ENCODE results near the gene KCNT2. TPM values are rescaled to one million over a fixed set of nuclear protein-coding genes. Genes with fewer than 3 reads are reported as not detected.
A peak's percentile ranks its signal among the peaks of the same experiment; 100 is the strongest.

Gene KCNT2
- total and polyA plus RNA-seq, 8 donors: 2.7 to 6.8 (median 5.1) TPM

DNA sequence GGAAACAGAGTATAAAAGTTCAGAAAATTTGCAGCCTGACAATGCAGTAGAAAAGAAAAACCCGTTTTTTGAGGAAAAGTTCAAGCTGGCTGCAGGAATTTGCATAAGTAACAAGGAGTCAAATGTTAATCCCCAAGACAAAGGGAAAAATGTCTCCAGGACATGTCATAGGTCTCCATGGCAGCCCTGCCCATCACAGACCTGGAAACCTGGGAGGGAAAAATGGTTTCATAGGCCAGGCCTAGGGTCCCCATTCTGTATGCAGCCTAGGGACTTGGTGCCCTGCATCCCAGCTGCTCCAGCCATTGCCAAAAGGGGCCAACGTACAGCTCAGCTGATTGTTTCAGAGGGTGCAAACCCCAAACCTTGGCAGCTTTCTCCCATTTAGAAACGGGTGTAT, 3.6 kb upstream of the KCNT2 start:
- Histone ChIP-seq H3K9me3 (no peaks in the 10 kb centered on the region), H3K27me3 (peaks cover 0 to 21% of the 10 kb centered on the region in 2 donors), H3K36me3 (no peaks in the 10 kb centered on the region), H3K27ac (no peak overlapping the region), H3K4me1 (no peaks in the 10 kb centered on the region), H3K4me3 (no peak overlapping the region)
- no peak for ATAC-seq
- intact Hi-C loops (cut with DNase I): no loop called here
- TF ChIP-seq, protein P1, sequence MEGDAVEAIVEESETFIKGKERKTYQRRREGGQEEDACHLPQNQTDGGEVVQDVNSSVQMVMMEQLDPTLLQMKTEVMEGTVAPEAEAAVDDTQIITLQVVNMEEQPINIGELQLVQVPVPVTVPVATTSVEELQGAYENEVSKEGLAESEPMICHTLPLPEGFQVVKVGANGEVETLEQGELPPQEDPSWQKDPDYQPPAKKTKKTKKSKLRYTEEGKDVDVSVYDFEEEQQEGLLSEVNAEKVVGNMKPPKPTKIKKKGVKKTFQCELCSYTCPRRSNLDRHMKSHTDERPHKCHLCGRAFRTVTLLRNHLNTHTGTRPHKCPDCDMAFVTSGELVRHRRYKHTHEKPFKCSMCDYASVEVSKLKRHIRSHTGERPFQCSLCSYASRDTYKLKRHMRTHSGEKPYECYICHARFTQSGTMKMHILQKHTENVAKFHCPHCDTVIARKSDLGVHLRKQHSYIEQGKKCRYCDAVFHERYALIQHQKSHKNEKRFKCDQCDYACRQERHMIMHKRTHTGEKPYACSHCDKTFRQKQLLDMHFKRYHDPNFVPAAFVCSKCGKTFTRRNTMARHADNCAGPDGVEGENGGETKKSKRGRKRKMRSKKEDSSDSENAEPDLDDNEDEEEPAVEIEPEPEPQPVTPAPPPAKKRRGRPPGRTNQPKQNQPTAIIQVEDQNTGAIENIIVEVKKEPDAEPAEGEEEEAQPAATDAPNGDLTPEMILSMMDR (IDR thresholded peaks at IDR 0.05): no peak
- peak in 1 of 4 donors; percentile 20 for DNase-seq

- no peaks in the 10 kb centered on the region for H3K9me3 ChIP-seq
- intact Hi-C loops (cut with DNase I): no loop called here
- ATAC-seq (peak; percentile 11), DNase-seq (no peak)
- peaks cover 0 to 21% of the 10 kb centered on the region in 2 donors for H3K27me3 ChIP-seq
- no peaks in the 10 kb centered on the region for H3K36me3 ChIP-seq
- H3K4me1 ChIP-seq: no peaks in the 10 kb centered on the region
- H3K27ac ChIP-seq: peak overlapping the region in 1 of 2 donors; percentile 65
- TF ChIP-seq, protein P1 (IDR thresholded peaks at IDR 0.05): no peak
- peak overlapping the region; percentile 41 to 44 for H3K4me3 ChIP-seq
Measured at GRCh38 chr1:196609370-196609737, 1.1 kb upstream of the KCNT2 start.

DNA sequence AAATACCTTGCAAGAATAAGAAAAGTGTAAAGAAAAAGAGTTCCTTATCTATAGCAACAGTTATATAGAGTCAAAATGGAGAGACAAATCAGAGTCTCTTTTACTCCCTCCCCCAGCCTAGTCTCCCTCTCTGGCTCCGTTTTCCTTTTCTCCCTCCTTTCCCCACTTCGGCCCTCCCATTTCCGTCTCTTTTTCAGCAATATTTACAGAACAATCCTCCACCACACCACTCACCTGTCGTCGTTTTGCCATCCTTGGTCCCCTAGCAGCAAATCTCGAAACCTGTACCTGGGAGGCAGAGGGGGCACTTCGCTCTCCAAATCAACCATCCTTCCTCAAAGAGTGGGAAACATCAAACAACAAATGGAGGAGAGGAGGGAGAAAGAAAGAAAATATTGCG, 259 bp downstream of the KCNT2 start:
- peaks cover 0 to 21% of the 10 kb centered on the region in 2 donors for H3K27me3 ChIP-seq
- peak overlapping the region; percentile 41 to 44 for H3K4me3 ChIP-seq
- TF ChIP-seq, protein P1 (IDR thresholded peaks at IDR 0.05): no peak
- intact Hi-C loops (cut with DNase I): no loop called here
- no peaks in the 10 kb centered on the region for H3K9me3 ChIP-seq
- DNase-seq (no peak), ATAC-seq (peak; percentile 23)
- H3K4me1 ChIP-seq: no peaks in the 10 kb centered on the region
- H3K36me3 ChIP-seq: no peaks in the 10 kb centered on the region
- peak overlapping the region in 1 of 2 donors; percentile 65 for H3K27ac ChIP-seq

GRCh38 chr1:196603651-196604050, 4.6 kb downstream of the KCNT2 start:
- H3K4me1 ChIP-seq: no peaks in the 10 kb centered on the region
- intact Hi-C loops (cut with DNase I): no loop called here
- H3K9me3 ChIP-seq: no peaks in the 10 kb centered on the region
- TF ChIP-seq, protein P1 (IDR thresholded peaks at IDR 0.05): no peak
- H3K27ac ChIP-seq: no peak overlapping the region
- H3K36me3 ChIP-seq: no peaks in the 10 kb centered on the region
- ATAC-seq: no peak
- no peak for DNase-seq
- no peak overlapping the region for H3K4me3 ChIP-seq
- H3K27me3 ChIP-seq: peaks cover 0 to 11% of the 10 kb centered on the region in 2 donors

- ATAC-seq (no peak), DNase-seq (no peak)
- H3K36me3 ChIP-seq: no peaks in the 10 kb centered on the region
Measured at GRCh38 chr1:196598942-196599748, 9.1 kb downstream of the KCNT2 start.

More at GRCh38 chr1:196598942-196599748, 9.1 kb downstream of the KCNT2 start:
- intact Hi-C loops (cut with DNase I): no loop called here
- Histone ChIP-seq H3K9me3 (no peaks in the 10 kb centered on the region), H3K27me3 (no peaks in the 10 kb centered on the region), H3K4me1 (no peaks in the 10 kb centered on the region), H3K4me3 (no peak overlapping the region), H3K27ac (no peak overlapping the region)
- TF ChIP-seq, protein P1 (IDR thresholded peaks at IDR 0.05): no peak

All from left lung (tissue), 10 donors.